ENCODE results near the gene PAXX.
"Not testable (repeated sequence)": the region's sequence is repeated elsewhere in the genome, so short reads cannot be mapped to it uniquely, and the experiment has no call there.

PAXX gene

DNA sequence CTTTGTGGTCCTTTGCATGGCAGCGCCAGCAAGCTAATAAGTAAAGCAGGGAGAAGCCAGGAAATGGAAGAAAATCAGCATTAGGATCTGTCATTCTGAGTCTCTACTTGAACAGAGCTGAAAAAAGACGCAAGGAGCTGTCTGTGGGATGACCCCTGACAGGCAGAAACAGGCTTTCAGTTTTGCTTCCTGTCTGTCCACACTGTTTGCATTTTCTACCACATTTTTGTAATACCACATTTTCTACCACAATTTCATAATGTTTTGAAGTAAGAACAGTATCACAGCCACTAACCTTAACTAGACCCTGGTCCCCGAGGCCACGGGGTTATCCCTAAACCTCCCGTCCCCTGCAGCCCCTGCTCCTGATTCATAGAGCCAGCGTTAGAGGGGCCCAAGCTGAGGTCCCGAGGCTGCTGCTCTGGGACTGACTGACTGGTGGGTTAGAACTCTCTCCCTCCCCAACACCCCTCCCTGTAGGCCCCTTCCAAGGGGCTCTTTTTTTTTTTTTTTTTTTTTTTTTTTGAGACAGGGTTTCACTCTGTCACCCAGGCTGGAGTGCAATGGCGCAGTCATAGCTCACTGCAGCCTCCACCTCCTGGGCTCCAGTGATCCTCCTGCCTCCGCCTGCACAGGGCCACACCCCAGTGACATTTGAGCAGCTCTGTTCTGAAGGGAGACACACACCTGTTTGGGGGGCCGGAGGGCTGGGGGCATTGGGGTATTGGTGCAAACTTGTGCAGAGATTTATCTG, 8.1 kb downstream of the PAXX start:
- no peak for TF ChIP-seq EZH2 (IDR thresholded peaks at IDR 0.05; ENCODE audit: borderline replicate concordance, low read depth, low read length, severe bottlenecking)
- TF ChIP-seq, protein P1, sequence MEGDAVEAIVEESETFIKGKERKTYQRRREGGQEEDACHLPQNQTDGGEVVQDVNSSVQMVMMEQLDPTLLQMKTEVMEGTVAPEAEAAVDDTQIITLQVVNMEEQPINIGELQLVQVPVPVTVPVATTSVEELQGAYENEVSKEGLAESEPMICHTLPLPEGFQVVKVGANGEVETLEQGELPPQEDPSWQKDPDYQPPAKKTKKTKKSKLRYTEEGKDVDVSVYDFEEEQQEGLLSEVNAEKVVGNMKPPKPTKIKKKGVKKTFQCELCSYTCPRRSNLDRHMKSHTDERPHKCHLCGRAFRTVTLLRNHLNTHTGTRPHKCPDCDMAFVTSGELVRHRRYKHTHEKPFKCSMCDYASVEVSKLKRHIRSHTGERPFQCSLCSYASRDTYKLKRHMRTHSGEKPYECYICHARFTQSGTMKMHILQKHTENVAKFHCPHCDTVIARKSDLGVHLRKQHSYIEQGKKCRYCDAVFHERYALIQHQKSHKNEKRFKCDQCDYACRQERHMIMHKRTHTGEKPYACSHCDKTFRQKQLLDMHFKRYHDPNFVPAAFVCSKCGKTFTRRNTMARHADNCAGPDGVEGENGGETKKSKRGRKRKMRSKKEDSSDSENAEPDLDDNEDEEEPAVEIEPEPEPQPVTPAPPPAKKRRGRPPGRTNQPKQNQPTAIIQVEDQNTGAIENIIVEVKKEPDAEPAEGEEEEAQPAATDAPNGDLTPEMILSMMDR (IDR thresholded peaks at IDR 0.05; ENCODE audit: borderline replicate concordance, extremely low read depth, low read length, poor library complexity, severe bottlenecking) = no peak
- Histone ChIP-seq H2AFZ (ENCODE audit: low read depth, low read length) (no peak overlapping the region), H3K9ac (ENCODE audit: low read depth, low read length) (no peak overlapping the region), H3K27ac (ENCODE audit: low read length) (no peak overlapping the region), H3K9me3 (ENCODE audit: insufficient read depth, low read length, severe bottlenecking) (no peaks in the 10 kb centered on the region), H3K36me3 (ENCODE audit: insufficient read depth, low read length) (no peaks in the 10 kb centered on the region), H4K20me1 (ENCODE audit: insufficient read depth, low read length) (peaks cover 6% of the 10 kb centered on the region), H3K79me2 (ENCODE audit: insufficient read depth, low read length) (no peaks in the 10 kb centered on the region), H3K4me2 (ENCODE audit: insufficient read depth, low read length) (no peak overlapping the region), H3K27me3 (ENCODE audit: insufficient read depth, low read length, poor library complexity) (no peaks in the 10 kb centered on the region), H3K4me3 (ENCODE audit: low read depth in 1 of 2, low read length in 2 of 2) (no peak overlapping the region), H3K4me1 (ENCODE audit: insufficient read depth, low read length) (peaks cover 5% of the 10 kb centered on the region; the same call in 1 of the 2 replicates)
- DNase-seq (no peak), ATAC-seq (ENCODE audit: insufficient read depth, low read depth) (no peak)

DNA sequence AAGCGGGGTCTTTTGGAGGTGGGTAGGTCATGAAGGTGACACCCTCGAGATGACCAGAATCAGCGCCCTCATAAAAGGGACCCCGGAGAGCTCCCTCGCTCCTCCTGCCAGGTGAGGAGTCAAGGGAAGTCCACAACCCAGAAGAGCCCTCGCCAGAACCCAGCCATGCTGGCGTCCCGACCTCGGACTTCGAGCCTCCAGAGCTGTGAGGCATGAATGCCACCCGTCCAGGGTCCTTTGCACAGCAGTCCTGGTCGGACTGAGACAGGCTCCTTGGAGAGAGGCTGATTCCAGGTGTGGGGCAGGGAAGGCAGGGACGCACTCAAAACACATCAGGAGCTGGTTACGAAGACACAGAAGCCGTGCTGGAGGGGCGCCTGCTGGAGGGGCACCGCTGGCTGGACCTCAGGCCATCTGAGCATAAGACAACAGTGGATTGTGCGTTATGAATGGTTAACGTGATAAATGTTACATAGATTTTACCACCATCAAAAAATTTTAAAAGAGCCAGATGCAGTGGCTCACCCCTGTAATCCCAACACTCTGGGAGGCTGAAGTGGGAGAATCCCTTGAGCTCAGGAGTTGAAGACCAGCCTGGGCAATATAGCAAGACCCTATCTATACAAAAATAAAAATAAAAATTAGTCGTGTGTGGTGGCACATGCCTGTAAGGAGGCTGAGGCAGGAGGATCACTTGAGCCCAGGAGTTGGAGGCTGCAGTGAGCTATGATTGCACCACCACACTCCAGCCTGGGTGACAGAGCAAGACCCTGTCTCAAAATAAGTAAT, 9.8 kb downstream of the PAXX start:
- Histone ChIP-seq H3K4me2 (ENCODE audit: insufficient read depth, low read length) (no peak overlapping the region), H3K9me3 (ENCODE audit: insufficient read depth, low read length, severe bottlenecking) (no peaks in the 10 kb centered on the region), H3K9ac (ENCODE audit: low read depth, low read length) (no peak overlapping the region), H3K4me1 (ENCODE audit: insufficient read depth, low read length) (no peaks in the 10 kb centered on the region), H3K79me2 (ENCODE audit: insufficient read depth, low read length) (no peaks in the 10 kb centered on the region), H3K27ac (ENCODE audit: low read length) (no peak overlapping the region), H3K27me3 (ENCODE audit: insufficient read depth, low read length, poor library complexity) (no peaks in the 10 kb centered on the region), H3K4me3 (ENCODE audit: low read depth in 1 of 2, low read length in 2 of 2) (no peak overlapping the region), H2AFZ (ENCODE audit: low read depth, low read length) (no peak overlapping the region), H3K36me3 (ENCODE audit: insufficient read depth, low read length) (no peaks in the 10 kb centered on the region), H4K20me1 (ENCODE audit: insufficient read depth, low read length) (no peaks in the 10 kb centered on the region)
- DNase-seq (no peak), ATAC-seq (ENCODE audit: insufficient read depth, low read depth) (no peak)
- TF ChIP-seq, protein P1 (IDR thresholded peaks at IDR 0.05; ENCODE audit: borderline replicate concordance, extremely low read depth, low read length, poor library complexity, severe bottlenecking) = no peak
- no peak for TF ChIP-seq EZH2 (IDR thresholded peaks at IDR 0.05; ENCODE audit: borderline replicate concordance, low read depth, low read length, severe bottlenecking)

DNA sequence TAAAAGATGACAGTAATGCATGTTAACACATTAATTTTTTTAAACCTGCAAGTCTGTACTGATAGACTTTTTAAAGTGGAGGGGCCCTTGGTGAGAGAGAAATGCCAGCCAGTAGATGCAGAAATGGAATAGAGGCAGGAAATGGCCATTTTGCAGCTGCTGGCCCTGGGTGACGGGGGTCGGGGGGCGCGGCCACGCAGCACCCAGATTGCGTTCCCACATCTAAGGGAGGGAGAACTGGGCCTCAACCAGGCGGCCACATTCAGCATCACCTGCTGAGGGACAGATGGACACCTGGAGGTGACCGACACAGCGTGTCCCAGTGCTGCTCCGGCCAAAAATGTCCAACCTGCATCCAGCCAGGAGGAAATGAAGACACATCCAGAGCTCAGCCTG, 10.4 kb downstream of the PAXX start:
- H2AFZ ChIP-seq (ENCODE audit: low read depth, low read length) = no peak overlapping the region

DNA sequence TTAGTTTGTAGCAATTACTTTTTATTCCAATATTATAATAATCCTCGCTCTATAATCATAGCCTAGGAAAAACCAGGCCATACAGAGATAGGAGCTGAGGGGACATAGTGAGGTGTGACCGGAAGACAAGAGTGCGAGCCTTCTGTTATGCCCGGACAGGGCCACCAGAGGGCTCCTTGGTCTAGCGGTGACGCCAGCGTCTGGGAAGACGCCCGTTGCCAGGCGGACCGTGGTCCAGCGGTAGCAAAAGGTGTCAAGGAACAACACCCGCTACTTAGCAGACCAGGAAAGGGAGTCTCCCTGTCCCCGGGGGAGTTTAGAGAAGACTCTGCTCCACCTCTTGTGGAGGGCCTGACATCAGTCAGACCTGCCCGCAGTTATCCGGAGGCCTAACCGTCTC, 12.1 kb downstream of the PAXX start:
- H3K4me1 ChIP-seq (ENCODE audit: insufficient read depth, low read length); H3K79me2 ChIP-seq (ENCODE audit: insufficient read depth, low read length); H2AFZ ChIP-seq (ENCODE audit: low read depth, low read length); H3K9me3 ChIP-seq (ENCODE audit: insufficient read depth, low read length, severe bottlenecking); H4K20me1 ChIP-seq (ENCODE audit: insufficient read depth, low read length); H3K9ac ChIP-seq (ENCODE audit: low read depth, low read length); H3K4me2 ChIP-seq (ENCODE audit: insufficient read depth, low read length); H3K36me3 ChIP-seq (ENCODE audit: insufficient read depth, low read length); H3K27ac ChIP-seq (ENCODE audit: low read length); H3K27me3 ChIP-seq (ENCODE audit: insufficient read depth, low read length, poor library complexity); DNase-seq; ATAC-seq (ENCODE audit: insufficient read depth, low read depth); H3K4me3 ChIP-seq (ENCODE audit: low read depth in 1 of 2, low read length in 2 of 2): not testable (repeated sequence)

More for the DNA sequence above, 10.4 kb downstream of the PAXX start:
- Histone ChIP-seq H4K20me1 (ENCODE audit: insufficient read depth, low read length) (no peaks in the 10 kb centered on the region), H3K79me2 (ENCODE audit: insufficient read depth, low read length) (no peaks in the 10 kb centered on the region), H3K27me3 (ENCODE audit: insufficient read depth, low read length, poor library complexity) (no peaks in the 10 kb centered on the region), H3K9me3 (ENCODE audit: insufficient read depth, low read length, severe bottlenecking) (no peaks in the 10 kb centered on the region), H3K27ac (ENCODE audit: low read length) (no peak overlapping the region), H3K4me2 (ENCODE audit: insufficient read depth, low read length) (no peak overlapping the region), H3K4me1 (ENCODE audit: insufficient read depth, low read length) (no peaks in the 10 kb centered on the region), H3K36me3 (ENCODE audit: insufficient read depth, low read length) (no peaks in the 10 kb centered on the region), H3K9ac (ENCODE audit: low read depth, low read length) (no peak overlapping the region), H3K4me3 (ENCODE audit: low read depth in 1 of 2, low read length in 2 of 2) (no peak overlapping the region)
- ATAC-seq (ENCODE audit: insufficient read depth, low read depth) = no peak
- TF ChIP-seq, protein P1 (IDR thresholded peaks at IDR 0.05; ENCODE audit: borderline replicate concordance, extremely low read depth, low read length, poor library complexity, severe bottlenecking) = no peak
- no peak for TF ChIP-seq EZH2 (IDR thresholded peaks at IDR 0.05; ENCODE audit: borderline replicate concordance, low read depth, low read length, severe bottlenecking)
- no peak for DNase-seq
